Measurements from ENCODE around the gene CD9.

Gene CD9

DNA sequence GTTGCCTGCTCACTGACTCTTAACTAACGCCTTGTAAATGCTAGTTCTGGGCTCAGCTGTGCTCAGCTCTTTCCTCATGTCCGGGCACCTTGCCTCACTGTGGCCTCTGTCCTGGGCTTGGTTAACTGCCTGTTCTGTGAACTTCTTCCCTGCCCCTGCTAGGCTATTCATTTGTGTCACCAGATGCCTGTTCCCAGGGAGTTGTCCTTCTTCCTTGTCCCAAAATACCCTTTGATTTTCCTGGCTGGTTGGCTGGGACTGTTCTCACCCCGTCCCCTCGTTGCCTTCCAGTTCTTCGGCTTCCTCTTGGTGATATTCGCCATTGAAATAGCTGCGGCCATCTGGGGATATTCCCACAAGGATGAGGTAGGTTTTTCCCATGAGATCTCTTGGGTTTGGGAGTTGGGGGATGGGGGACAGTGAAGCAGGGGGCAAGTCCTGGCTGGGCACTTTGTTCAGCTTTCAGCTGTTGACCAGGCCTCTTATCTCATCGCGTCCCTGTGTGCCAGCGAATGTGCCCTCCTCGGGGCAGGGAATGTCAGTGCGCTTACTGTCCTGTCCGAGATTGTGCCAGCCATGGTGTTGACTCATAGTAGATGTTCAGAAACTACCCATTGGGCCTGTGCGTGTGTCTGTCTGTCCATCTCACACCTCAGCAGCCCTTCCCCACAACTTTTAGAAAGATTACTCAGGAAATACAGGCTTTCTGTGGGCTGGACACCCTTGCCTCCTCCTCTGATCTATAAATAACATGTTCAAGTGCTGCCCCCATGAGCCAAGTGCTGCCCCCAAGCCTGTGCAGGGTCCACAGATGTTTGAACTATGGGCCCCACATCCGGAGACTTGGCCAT lies 33.1 kb downstream of the CD9 start:
- TF ChIP-seq, protein P1, sequence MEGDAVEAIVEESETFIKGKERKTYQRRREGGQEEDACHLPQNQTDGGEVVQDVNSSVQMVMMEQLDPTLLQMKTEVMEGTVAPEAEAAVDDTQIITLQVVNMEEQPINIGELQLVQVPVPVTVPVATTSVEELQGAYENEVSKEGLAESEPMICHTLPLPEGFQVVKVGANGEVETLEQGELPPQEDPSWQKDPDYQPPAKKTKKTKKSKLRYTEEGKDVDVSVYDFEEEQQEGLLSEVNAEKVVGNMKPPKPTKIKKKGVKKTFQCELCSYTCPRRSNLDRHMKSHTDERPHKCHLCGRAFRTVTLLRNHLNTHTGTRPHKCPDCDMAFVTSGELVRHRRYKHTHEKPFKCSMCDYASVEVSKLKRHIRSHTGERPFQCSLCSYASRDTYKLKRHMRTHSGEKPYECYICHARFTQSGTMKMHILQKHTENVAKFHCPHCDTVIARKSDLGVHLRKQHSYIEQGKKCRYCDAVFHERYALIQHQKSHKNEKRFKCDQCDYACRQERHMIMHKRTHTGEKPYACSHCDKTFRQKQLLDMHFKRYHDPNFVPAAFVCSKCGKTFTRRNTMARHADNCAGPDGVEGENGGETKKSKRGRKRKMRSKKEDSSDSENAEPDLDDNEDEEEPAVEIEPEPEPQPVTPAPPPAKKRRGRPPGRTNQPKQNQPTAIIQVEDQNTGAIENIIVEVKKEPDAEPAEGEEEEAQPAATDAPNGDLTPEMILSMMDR (IDR thresholded peaks at IDR 0.05; ENCODE audit: borderline replicate concordance, control extremely low read depth, extremely low read depth, insufficient read depth, missing control alignments): no peak
- no peak for DNase-seq (ENCODE audit: low spot score)
- in situ Hi-C loops (cut with MboI; ENCODE audit: low sequenced_read_pairs, unreplicated experiment): no loop called here

DNA sequence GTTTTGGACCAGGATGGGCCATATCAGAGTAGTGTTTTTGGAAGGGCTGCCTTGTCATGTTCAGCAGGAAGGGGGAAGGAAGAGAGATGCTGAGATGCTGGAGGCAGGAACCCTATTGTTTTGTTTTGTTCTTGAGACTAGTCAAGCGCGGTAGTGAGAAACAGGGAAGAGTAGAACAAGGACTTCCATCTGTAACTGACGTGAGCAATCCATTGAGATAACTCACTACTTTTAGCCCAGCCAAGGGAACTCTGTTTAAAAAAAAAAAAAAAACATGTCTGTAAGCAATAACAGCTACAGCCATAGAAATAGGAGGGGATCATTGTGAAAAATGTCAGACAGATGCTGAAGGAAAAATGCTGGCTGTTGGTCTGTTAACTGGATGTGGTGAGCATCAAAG lies 34.0 kb downstream of the CD9 start:
- in situ Hi-C loops (cut with MboI; ENCODE audit: low sequenced_read_pairs, unreplicated experiment): no loop called here
- TF ChIP-seq, protein P1 (IDR thresholded peaks at IDR 0.05; ENCODE audit: borderline replicate concordance, control extremely low read depth, extremely low read depth, insufficient read depth, missing control alignments): no peak
- no peak for DNase-seq (ENCODE audit: low spot score)

DNA sequence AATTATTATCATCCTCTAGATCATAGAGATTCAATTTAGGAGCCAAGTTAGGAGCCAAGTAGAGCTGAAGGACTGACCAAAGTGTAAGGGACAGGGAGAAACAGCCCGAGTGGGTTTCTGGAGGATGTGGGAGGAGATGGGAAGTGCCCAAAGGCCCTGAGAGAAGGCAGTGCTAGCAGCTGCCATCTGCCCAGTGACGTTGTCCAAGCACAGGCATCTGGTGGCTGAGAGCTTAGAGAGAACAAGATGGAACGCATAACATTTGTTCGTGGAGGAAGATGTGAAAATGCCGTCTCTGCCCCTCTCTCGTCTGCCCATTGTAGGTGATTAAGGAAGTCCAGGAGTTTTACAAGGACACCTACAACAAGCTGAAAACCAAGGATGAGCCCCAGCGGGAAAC lies 34.7 kb downstream of the CD9 start:
- TF ChIP-seq, protein P1 (IDR thresholded peaks at IDR 0.05; ENCODE audit: borderline replicate concordance, control extremely low read depth, extremely low read depth, insufficient read depth, missing control alignments): no peak
- DNase-seq (ENCODE audit: low spot score): no peak
- in situ Hi-C loops (cut with MboI; ENCODE audit: low sequenced_read_pairs, unreplicated experiment): no loop called here

DNA sequence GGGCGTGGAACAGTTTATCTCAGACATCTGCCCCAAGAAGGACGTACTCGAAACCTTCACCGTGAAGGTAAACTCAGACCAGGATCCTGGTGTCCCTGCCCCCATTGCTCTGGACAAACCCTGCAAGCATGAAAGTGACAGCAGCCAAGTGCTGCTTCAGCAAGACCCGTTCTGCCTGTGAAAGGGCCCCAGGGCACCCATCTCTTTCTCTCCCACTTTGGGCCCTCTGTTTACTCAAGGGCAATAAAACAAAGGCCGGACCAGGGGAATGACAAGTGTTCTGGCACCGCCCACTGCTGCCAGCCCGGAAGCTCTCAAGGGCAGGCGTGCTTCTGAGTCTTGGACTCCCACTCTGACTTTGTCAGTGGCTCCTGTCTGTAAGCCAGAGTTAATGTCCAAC lies 35.3 kb downstream of the CD9 start:
- in situ Hi-C loops (cut with MboI; ENCODE audit: low sequenced_read_pairs, unreplicated experiment): no loop called here
- TF ChIP-seq, protein P1 (IDR thresholded peaks at IDR 0.05; ENCODE audit: borderline replicate concordance, control extremely low read depth, extremely low read depth, insufficient read depth, missing control alignments): no peak
- no peak for DNase-seq (ENCODE audit: low spot score)

DNA sequence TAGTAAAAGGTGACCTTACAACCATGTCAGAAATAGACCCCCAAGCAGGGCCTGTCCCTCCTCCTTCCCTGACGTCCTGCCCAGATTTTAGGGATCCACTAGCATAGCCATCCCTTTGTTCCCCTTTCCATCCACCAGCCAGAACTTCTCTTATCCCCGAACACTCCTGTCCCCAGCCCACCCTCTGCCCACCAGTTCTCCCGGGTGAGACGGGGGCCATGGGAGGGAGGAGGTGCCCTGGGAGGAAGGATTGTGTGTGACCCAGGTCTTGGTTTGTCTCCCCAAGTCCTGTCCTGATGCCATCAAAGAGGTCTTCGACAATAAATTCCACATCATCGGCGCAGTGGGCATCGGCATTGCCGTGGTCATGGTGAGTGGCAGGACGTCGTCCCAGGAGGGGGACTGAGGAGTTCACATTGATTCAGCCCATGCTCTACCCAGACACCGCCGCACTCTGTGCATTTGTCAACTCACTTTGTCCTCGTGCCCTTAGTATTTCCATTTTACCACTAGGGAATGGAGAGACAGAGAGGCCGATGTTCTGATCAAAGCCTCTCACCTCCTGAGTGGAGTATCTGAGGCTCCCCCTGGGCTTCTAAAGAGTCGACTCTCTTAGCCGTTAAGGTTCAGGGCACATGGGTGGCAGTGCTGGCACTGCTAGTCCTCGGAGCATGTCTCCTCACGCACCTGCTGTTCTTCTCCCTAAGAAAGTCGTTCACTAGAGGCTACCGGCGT lies 35.9 kb downstream of the CD9 start:
- TF ChIP-seq, protein P1 (IDR thresholded peaks at IDR 0.05; ENCODE audit: borderline replicate concordance, control extremely low read depth, extremely low read depth, insufficient read depth, missing control alignments): no peak
- DNase-seq (ENCODE audit: low spot score): no peak
- in situ Hi-C loops (cut with MboI; ENCODE audit: low sequenced_read_pairs, unreplicated experiment): no loop called here

DNA sequence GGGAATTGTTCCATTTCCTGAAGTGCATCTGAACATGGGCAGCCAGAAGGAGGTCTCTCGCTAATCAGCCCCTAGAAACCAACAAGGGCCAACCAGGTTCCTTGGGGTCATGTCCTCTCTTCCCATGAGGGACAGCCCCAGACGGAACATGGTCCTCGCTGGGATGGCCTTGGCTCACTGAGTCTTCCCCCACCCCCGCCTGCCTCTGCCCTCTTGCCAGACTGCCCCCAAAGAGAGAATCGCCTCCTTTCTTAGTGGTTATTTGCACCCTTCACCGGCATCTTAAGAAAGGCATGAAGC lies 36.4 kb downstream of the CD9 start:
- in situ Hi-C loops (cut with MboI; ENCODE audit: low sequenced_read_pairs, unreplicated experiment): no loop called here
- TF ChIP-seq, protein P1 (IDR thresholded peaks at IDR 0.05; ENCODE audit: borderline replicate concordance, control extremely low read depth, extremely low read depth, insufficient read depth, missing control alignments): no peak
- DNase-seq (ENCODE audit: low spot score): no peak
